Liver (tissue), 9 donors: Measurements from ENCODE around the gene FER1L5. TPM values are rescaled to one million over a fixed set of nuclear protein-coding genes. Genes with fewer than 3 reads are reported as not detected.

Experiments
- DNase-seq: peaks from one replicate; pipeline ENCODE4 v3.0.0-alpha.2; 2017; ENCODE audit warnings: low spot score
- H3K27ac ChIP-seq, 2 donors: one replicate each; pipeline ENCODE4 v1.7.0; 2013; ENCODE audit warnings: inconsistent platforms in 2 of 2, low read length in 2 of 2, control low read depth in 1 of 2, low read depth in 1 of 2, mild to moderate bottlenecking in 1 of 2
- H3K27me3 ChIP-seq, 4 donors: one replicate each; pipeline versions ENCODE4 v1.6.1 to v1.7.0; 2013; ENCODE audit warnings: low read length in 3 of 4, inconsistent platforms in 1 of 4, mild to moderate bottlenecking in 1 of 4, moderate library complexity in 1 of 4; ENCODE audit not compliant: control insufficient read depth in 4 of 4, insufficient read depth in 4 of 4
- H3K36me3 ChIP-seq, 4 donors: one replicate each; pipeline versions ENCODE4 v1.6.1 to v1.7.0; 2013; ENCODE audit warnings: low read length in 3 of 4, mild to moderate bottlenecking in 3 of 4, low read depth in 1 of 4, moderate library complexity in 1 of 4; ENCODE audit not compliant: control insufficient read depth in 4 of 4, insufficient read depth in 3 of 4
- H3K4me1 ChIP-seq, 4 donors: one replicate each; pipeline versions ENCODE4 v1.6.1 to v1.7.0; 2013; ENCODE audit warnings: low read length in 3 of 4, mild to moderate bottlenecking in 3 of 4, moderate library complexity in 1 of 4; ENCODE audit not compliant: control insufficient read depth in 4 of 4, insufficient read depth in 4 of 4
- H3K4me3 ChIP-seq, 3 donors: one replicate each; pipeline versions ENCODE4 v1.6.1 to v1.7.0; 2013; ENCODE audit warnings: low read length in 3 of 3, control low read depth in 1 of 3, low read depth in 1 of 3, mild to moderate bottlenecking in 1 of 3
- H3K9ac ChIP-seq, 2 donors: one replicate each; pipeline ENCODE4 v1.7.0; 2013; ENCODE audit warnings: low read length in 2 of 2, mild to moderate bottlenecking in 2 of 2, moderate library complexity in 2 of 2, control low read depth in 1 of 2, low read depth in 1 of 2
- H3K9me3 ChIP-seq, 4 donors: one replicate each; pipeline versions ENCODE4 v1.6.1 to v1.7.0; 2013; ENCODE audit warnings: low read length in 3 of 4; ENCODE audit not compliant: control insufficient read depth in 4 of 4
- ATF3 ChIP-seq: IDR thresholded peaks from 2 replicates; pipeline ENCODE4 v1.6.1; 2016; ENCODE audit warnings: antibody characterized with exemption
- CTCF ChIP-seq: fragments of 150-350 bp; IDR thresholded peaks from 2 replicates; pipeline ENCODE4 v1.5.1; 2017; ENCODE audit warnings: improper control_type of control experiment, low read depth, low read length; ENCODE audit not compliant: missing input control
- EGR1 ChIP-seq, 2 donors: IDR thresholded peaks; 2 replicates each; pipeline ENCODE4 v1.6.1; 2016 to 2018; ENCODE audit warnings: antibody characterized with exemption in 2 of 2, low read depth in 2 of 2
- FOXA1 ChIP-seq: IDR thresholded peaks from 2 replicates; pipeline ENCODE4 v1.6.1; 2016; ENCODE audit warnings: antibody characterized with exemption
- FOXA2 ChIP-seq: IDR thresholded peaks from 2 replicates; pipeline ENCODE4 v1.6.1; 2016; ENCODE audit warnings: antibody characterized with exemption
- GABPA ChIP-seq, 2 donors: IDR thresholded peaks in 1 of 2; conservative IDR thresholded peaks in 1 of 2; 2 replicates each; pipeline ENCODE4 v1.6.1; 2016; ENCODE audit warnings: antibody characterized with exemption in 2 of 2, mild to moderate bottlenecking in 1 of 2, moderate library complexity in 1 of 2
- HNF4A ChIP-seq, 2 donors: conservative IDR thresholded peaks; 2 replicates each; pipeline ENCODE4 v1.6.1; 2016; ENCODE audit warnings: antibody characterized with exemption in 2 of 2, mild to moderate bottlenecking in 2 of 2
- HNF4G ChIP-seq: IDR thresholded peaks from 2 replicates; pipeline ENCODE4 v1.6.1; 2016; ENCODE audit warnings: antibody characterized with exemption
- JUND ChIP-seq, 2 donors: IDR thresholded peaks; 2 replicates each; pipeline ENCODE4 v1.6.1; 2016; ENCODE audit warnings: antibody characterized with exemption in 2 of 2
- MAX ChIP-seq: IDR thresholded peaks from 2 replicates; pipeline ENCODE4 v1.6.1; 2016; ENCODE audit warnings: antibody characterized with exemption
- NR2F2 ChIP-seq: IDR thresholded peaks from 2 replicates; pipeline ENCODE4 v1.6.1; 2016; ENCODE audit warnings: antibody characterized with exemption
- RAD21 ChIP-seq, 2 donors: IDR thresholded peaks; 2 replicates each; pipeline ENCODE4 v1.6.1; 2016; ENCODE audit warnings: antibody characterized with exemption in 2 of 2, mild to moderate bottlenecking in 2 of 2
- REST ChIP-seq: IDR thresholded peaks from 2 replicates; pipeline ENCODE4 v1.6.1; 2016; ENCODE audit warnings: antibody characterized with exemption, mild to moderate bottlenecking
- RXRA ChIP-seq, 2 donors: IDR thresholded peaks; 2 replicates each; pipeline ENCODE4 v1.6.1; 2017 to 2018; ENCODE audit warnings: antibody characterized with exemption in 2 of 2, mild to moderate bottlenecking in 1 of 2
- SP1 ChIP-seq: IDR thresholded peaks from 2 replicates; pipeline ENCODE4 v1.6.1; 2018; ENCODE audit warnings: antibody characterized with exemption, mild to moderate bottlenecking
- TAF1 ChIP-seq: conservative IDR thresholded peaks from 2 replicates; pipeline ENCODE4 v1.6.1; 2016; ENCODE audit warnings: antibody characterized with exemption, mild to moderate bottlenecking
- YY1 ChIP-seq: IDR thresholded peaks from 2 replicates; pipeline ENCODE4 v1.6.1; 2016; ENCODE audit warnings: antibody characterized with exemption, mild to moderate bottlenecking
- ZBTB33 ChIP-seq: IDR thresholded peaks from 2 replicates; pipeline ENCODE4 v1.6.1; 2016; ENCODE audit warnings: antibody characterized with exemption
- WGBS: extraction: QIAGEN DNeasy Blood & Tissue Kit; methylation state at CpG from one replicate; pipeline ENCODE4 v1.1.7; 2013; 5-methylcytosine and 5-hydroxymethylcytosine counted together
- polyA plus RNA-seq, 2 donors: library from polyadenylated mRNA; stranded (reverse) in 1 of 2; unstranded in 1 of 2; fragments of 200-250 nt in 1 of 2; fragments of >200 nt in 1 of 2; fragmentation: Nextera tagmentation in 1 of 2; extraction: Ambion mirVana in 1 of 2; gene quantifications; one replicate each; pipeline versions ENCODE4 v1.2.1 to v1.2.3, GENCODE V29; 2013 to 2015
- total RNA-seq, 2 donors: library from RNA; depleted of rRNA; stranded (reverse); fragments of >200 nt; gene quantifications; one replicate each; pipeline ENCODE4 v1.2.3, GENCODE V29; 2014
- donor health status: healthy.
- donor health status: healthy.
- donor health status: healthy.
- donor health status: healthy.
- donor health status: healthy.

The FER1L5 gene
- total and polyA plus RNA-seq, 4 donors: under 0.01 TPM; not detected in 3

GRCh38 chr2:96693286-96694200 is 51.0 kb downstream of the FER1L5 start:
- H3K9ac ChIP-seq: no peak overlapping the region
- H3K9me3 ChIP-seq: no peaks in the 10 kb centered on the region
- TF ChIP-seq RXRA (IDR thresholded peaks at IDR 0.05) (no peak), FOXA1 (no peak), REST (no peak), NR2F2 (no peak), HNF4A (conservative IDR thresholded peaks at IDR 0.05) (no peak), CTCF (no peak), JUND (IDR thresholded peaks at IDR 0.05) (no peak), MAX (no peak), HNF4G (no peak), ATF3 (no peak), TAF1 (no peak), YY1 (no peak), EGR1 (IDR thresholded peaks at IDR 0.05; ENCODE audit: low read depth in 2 of 2) (no peak), SP1 (no peak), GABPA (IDR thresholded peaks at IDR 0.05 in 1 of 2, conservative IDR thresholded peaks at IDR 0.05 in 1 of 2) (no peak), FOXA2 (no peak), RAD21 (IDR thresholded peaks at IDR 0.05) (no peak), ZBTB33 (no peak)
- H3K36me3 ChIP-seq: no peaks in the 10 kb centered on the region
- 89% methylated on average over 14 of the region's 14 CpGs for WGBS
- no peak overlapping the region for H3K4me3 ChIP-seq
- H3K27me3 ChIP-seq: no peaks in the 10 kb centered on the region
- DNase-seq: no peak
- H3K4me1 ChIP-seq: no peaks in the 10 kb centered on the region
- H3K27ac ChIP-seq: no peak overlapping the region
